Choroid plexus epithelial cell (primary cell): ENCODE data around the gene LRRC47.

Source experiments
- DNase-seq: peaks from one replicate; pipeline ENCODE4 v3.0.0-alpha.2; 2010; ENCODE audit warnings: low read depth
- H3K4me3 ChIP-seq: 2 replicates; pipeline ENCODE4 v1.5.1; 2011; ENCODE audit warnings: low read depth, mild to moderate bottlenecking, control low read depth, low read length, moderate library complexity
- CTCF ChIP-seq: conservative IDR thresholded peaks from 2 replicates; pipeline ENCODE4 v1.5.1; 2011; ENCODE audit warnings: low read depth, mild to moderate bottlenecking, control low read depth, inconsistent platforms, low read length, moderate library complexity

Gene LRRC47

GRCh38 chr1:3745590-3746381 lies 50.5 kb downstream of the LRRC47 start:
- no peak for DNase-seq
- peak overlapping the region; percentile 66 for H3K4me3 ChIP-seq
- TF ChIP-seq CTCF = no peak

- no peak for DNase-seq
- H3K4me3 ChIP-seq = no peak overlapping the region
- TF ChIP-seq CTCF = no peak
Observed at GRCh38 chr1:3745071-3745470, 51.2 kb downstream of the LRRC47 start.

GRCh38 chr1:3744646-3745045 lies 51.7 kb downstream of the LRRC47 start:
- DNase-seq = no peak

GRCh38 chr1:3743826-3744225 lies 52.5 kb downstream of the LRRC47 start:
- no peak overlapping the region for H3K4me3 ChIP-seq
- no peak for TF ChIP-seq CTCF
- no peak for DNase-seq

More at GRCh38 chr1:3744646-3745045, 51.7 kb downstream of the LRRC47 start:
- H3K4me3 ChIP-seq = no peak overlapping the region
- no peak for TF ChIP-seq CTCF

DNA sequence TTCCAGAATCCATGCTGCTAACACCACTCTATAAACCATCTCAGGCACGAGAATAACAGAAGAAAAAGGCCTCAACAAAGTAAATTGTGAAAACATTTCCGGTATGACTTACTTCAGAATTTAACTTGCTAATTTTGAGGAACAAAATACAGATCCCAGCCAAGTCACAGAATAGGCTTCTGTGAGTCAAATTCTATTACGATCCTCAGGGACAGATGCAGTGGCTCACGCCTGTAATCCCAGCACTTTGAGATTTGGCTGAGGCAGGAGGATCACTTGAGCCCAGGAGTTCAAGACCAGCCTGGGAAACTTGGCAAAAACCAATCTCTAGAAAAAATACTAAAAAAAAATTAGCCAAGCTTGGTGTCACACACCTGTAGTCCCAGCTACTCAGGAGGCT lies 52.9 kb downstream of the LRRC47 start:
- no peak for TF ChIP-seq CTCF
- DNase-seq = no peak
- no peak overlapping the region for H3K4me3 ChIP-seq

DNA sequence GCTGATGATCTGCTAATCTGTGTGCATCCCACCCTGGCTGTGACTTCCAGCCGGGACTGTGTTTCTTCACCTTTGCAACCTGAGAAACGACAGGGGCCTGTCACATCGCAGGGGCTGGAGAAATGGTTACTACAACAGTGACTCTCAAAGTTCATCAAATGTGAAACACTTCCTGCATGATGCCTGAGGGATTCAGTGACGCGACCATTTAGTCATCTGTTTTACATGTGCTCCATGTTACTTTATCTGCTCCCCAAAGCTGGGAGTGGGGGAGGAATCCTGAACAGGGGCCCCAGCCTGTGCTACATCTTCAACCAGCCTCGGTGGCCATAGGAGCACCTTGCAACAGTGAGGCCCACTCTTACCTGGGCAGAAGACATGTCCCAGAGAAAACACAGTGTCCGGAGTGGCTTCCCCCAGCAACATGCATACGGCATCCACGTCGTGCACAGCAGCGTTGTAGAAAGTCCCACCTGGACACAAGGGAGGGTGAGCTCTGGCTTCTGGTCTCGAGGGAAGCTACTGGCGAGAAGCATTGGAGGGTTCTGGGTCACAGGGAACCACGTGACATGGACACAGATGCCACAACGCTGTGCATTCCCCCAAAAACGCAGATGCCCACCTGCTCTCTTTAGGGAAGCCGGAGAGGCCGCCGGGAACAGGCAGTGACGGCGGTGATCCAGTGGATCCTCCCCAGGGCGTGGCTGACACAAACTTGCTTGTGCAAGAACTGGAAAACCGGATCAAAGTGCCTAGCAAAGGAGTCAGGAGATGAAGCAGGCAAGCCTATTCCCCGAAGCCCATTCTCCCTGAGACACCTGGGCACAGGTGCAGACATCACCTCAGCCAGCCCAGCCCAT lies 53.6 kb downstream of the LRRC47 start:
- no peak for TF ChIP-seq CTCF
- H3K4me3 ChIP-seq = no peak overlapping the region
- DNase-seq = no peak
